ENCODE data around the gene PCED1B. TPM values are rescaled to one million over a fixed set of nuclear protein-coding genes. Genes with fewer than 3 reads are reported as not detected.
A peak's percentile ranks its signal among the peaks of the same experiment; 100 is the strongest.

Gene PCED1B
- total RNA-seq, 1 experiment from 2014 or later = 0.86 TPM

GRCh38 chr12:47078733-47079467, 521 bp upstream of the PCED1B start:
- ATAC-seq (no peak), DNase-seq (ENCODE audit: low read depth, low spot score) (no peak)
- peak overlapping the region; percentile 30 for H2AFZ ChIP-seq (ENCODE audit: low read depth, low read length, poor library complexity, severe bottlenecking)
- no peak overlapping the region; the same call in 1 of the 2 replicates for H3K27ac ChIP-seq (ENCODE audit: low read depth, low read length)
- CTCF ChIA-PET = interaction anchor here (1.1 to 2.0 kb wide), 2 partner anchors 8 to 558 kb away, joined by 3 to 17 read pairs; no protein-coding TSS in a partner anchor
- no peaks in the 10 kb centered on the region for H3K9me2 ChIP-seq (ENCODE audit: insufficient read depth)
- no peaks in the 10 kb centered on the region for H3K36me3 ChIP-seq (ENCODE audit: control insufficient read depth in 1 of 2, insufficient read depth in 2 of 2, low read length in 2 of 2)
- peak overlapping the region; percentile 94 for H3K4me2 ChIP-seq (ENCODE audit: low read length)
- H3K4me1 ChIP-seq (ENCODE audit: control insufficient read depth in 1 of 2, insufficient read depth in 2 of 2, low read length in 2 of 2) = peaks cover 18 to 36% of the 10 kb centered on the region in 2 experiments
- H3K27me3 ChIP-seq (ENCODE audit: insufficient read depth, low read length) = no peaks in the 10 kb centered on the region
- peak overlapping the region; percentile 45 for H3K9ac ChIP-seq (ENCODE audit: low read length)
- POLR2A ChIA-PET = no interaction called here
- RAD21 ChIA-PET (ENCODE audit: low non-redundant PET in 1 of 2, low total read pairs in 2 of 2, uncharacterized antibody in 2 of 2, unreplicated experiment in 2 of 2) = no interaction called here
- peak overlapping the region; percentile 58 to 68 for H3K4me3 ChIP-seq (replicated peaks in 1 of 2; ENCODE audit: low read depth in 1 of 2, low read length in 2 of 2)
- H3K79me2 ChIP-seq (ENCODE audit: insufficient read depth, low read length) = no peaks in the 10 kb centered on the region
- H4K20me1 ChIP-seq (ENCODE audit: insufficient read depth) = no peaks in the 10 kb centered on the region
- H3K9me3 ChIP-seq (ENCODE audit: control insufficient read depth in 1 of 2, insufficient read depth in 1 of 2, low read depth in 1 of 2, low read length in 2 of 2) = no peaks in the 10 kb centered on the region
- intact Hi-C loops (cut with micrococcal nuclease) = no loop called here
- BruUV-seq (replicated peaks) = no TSS peak
- TF ChIP-seq REST (IDR thresholded peaks at IDR 0.05; ENCODE audit: low read depth) (no peak), ZFX (IDR thresholded peaks at IDR 0.05) (no peak), POLR2A (IDR thresholded peaks at IDR 0.05; ENCODE audit: borderline replicate concordance, extremely low read depth, insufficient read depth, insufficient read length) (no peak), POLR2AphosphoS5 (IDR thresholded peaks at IDR 0.05; ENCODE audit: low read depth, low read length) (no peak), FOSL1 (IDR thresholded peaks at IDR 0.05; ENCODE audit: low read depth) (no peak), CTCF (IDR thresholded peaks at IDR 0.05 in 2 of 3, conservative IDR thresholded peaks at IDR 0.05 in 1 of 3; ENCODE audit: borderline replicate concordance in 1 of 3, insufficient read depth in 1 of 3, low read depth in 2 of 3, low read length in 2 of 3) (no peak), ELF1 (IDR thresholded peaks at IDR 0.05; ENCODE audit: borderline replicate concordance, low read depth) (no peak), RAD21 (IDR thresholded peaks at IDR 0.05; ENCODE audit: low read depth) (no peak), EGR1 (IDR thresholded peaks at IDR 0.05; ENCODE audit: low read depth) (no peak), TCF7L2 (IDR thresholded peaks at IDR 0.05; ENCODE audit: borderline replicate concordance, extremely low read depth, insufficient read depth, insufficient read length) (no peak), YY1 (IDR thresholded peaks at IDR 0.05; ENCODE audit: extremely low read depth, insufficient replicate concordance, low read depth, low read length) (no peak), ZNF274 (IDR thresholded peaks at IDR 0.05; ENCODE audit: low read depth, low read length) (no peak), JUND (IDR thresholded peaks at IDR 0.05) (no peak), EZH2phosphoT487 (IDR thresholded peaks at IDR 0.05; ENCODE audit: borderline replicate concordance) (no peak), SP1 (IDR thresholded peaks at IDR 0.05; ENCODE audit: low read depth) (no peak), ZBTB33 (IDR thresholded peaks at IDR 0.05; ENCODE audit: extremely low read depth, insufficient replicate concordance, low read length) (no peak), MAX (IDR thresholded peaks at IDR 0.05) (no peak), EZH2 (IDR thresholded peaks at IDR 0.05) (no peak)

Measured in HCT116 (cell line).